ENCODE data around the gene HAUS8.
"Not testable (repeated sequence)": the region's sequence is repeated elsewhere in the genome, so short reads cannot be mapped to it uniquely, and the experiment has no call there.

Gene HAUS8

GRCh38 chr19:17075035-17075863 lies at the start of gene HAUS8, which contains the start of gene MYO9B:
Gene HAUS8 (minus strand): TSS chr19:17075452. CDS start chr19:17075422, 30 bp downstream.
Gene MYO9B (plus strand): TSS chr19:17075777. CDS start chr19:17101718, 25,941 bp downstream.
- DNase-seq: peak; percentile 100

- DNase-seq: no peak
Measured at GRCh38 chr19:17124025-17124424, 48.8 kb upstream of the HAUS8 start.

DNA sequence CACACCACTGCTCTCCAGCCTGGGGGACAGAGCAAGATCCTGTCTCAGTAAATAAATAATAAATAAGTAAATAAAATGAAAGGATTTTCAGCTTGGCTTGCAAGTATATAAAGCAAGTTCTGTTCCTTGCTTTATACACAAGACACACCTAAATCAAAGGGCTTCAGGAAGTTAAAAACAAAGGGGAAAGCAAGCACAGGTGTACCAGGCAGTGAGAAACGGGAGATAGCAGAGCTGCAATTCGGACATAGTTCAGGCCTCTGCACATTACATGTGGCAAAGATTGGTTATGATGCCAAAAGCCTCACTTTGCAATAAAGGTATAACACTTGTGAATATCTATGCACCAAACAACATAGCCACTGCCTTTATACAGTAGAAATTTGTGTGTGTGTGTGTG lies 47.8 kb upstream of the HAUS8 start:
- no peak for DNase-seq

DNA sequence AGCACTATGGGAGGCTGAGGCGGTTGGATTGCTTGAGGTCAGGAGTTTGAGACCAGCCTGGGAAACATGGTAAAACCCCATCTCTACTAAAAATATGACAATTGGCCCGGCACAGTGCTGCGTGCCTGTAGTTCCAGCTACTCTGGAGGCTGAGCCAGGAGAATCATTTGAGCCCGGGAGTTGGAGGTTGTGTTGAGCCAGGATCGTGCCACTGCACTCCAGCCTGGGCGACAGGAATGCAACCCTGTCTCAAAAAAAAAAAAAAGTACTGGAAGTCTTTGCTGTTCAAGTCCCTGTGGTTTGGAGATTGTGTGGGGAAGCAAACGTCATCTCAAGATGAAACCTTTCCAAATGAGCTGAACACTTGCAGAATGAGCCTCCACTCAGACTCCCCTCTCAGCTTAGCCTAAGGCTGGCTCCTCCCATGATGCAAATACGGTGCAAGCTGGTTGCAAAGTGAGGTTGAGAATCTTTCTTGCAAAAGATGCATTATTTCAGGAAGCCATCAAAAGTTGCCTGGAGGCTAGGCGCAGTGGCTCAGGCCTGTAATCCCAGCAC lies 46.6 kb upstream of the HAUS8 start:
- no peak for DNase-seq

DNA sequence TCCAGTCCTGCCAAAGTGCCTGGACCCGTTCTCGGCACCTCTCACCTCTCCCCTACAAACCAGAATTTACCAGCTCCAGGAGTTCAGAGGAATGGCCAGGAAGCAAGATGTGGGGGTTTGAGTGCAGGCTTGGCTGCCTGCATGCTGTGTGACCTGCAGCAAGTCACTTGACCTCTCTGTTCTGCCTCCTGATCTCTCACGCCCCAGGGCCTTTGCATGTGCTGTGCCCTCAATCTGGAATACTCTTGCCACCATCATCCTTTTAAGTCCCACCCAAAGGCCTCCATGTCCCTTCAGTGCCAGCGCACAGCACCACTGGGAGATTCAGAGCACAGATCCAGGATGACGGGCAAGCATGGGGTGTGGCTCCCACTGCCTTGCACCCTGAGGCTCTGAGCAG lies 43.7 kb upstream of the HAUS8 start:
- DNase-seq: no peak

DNA sequence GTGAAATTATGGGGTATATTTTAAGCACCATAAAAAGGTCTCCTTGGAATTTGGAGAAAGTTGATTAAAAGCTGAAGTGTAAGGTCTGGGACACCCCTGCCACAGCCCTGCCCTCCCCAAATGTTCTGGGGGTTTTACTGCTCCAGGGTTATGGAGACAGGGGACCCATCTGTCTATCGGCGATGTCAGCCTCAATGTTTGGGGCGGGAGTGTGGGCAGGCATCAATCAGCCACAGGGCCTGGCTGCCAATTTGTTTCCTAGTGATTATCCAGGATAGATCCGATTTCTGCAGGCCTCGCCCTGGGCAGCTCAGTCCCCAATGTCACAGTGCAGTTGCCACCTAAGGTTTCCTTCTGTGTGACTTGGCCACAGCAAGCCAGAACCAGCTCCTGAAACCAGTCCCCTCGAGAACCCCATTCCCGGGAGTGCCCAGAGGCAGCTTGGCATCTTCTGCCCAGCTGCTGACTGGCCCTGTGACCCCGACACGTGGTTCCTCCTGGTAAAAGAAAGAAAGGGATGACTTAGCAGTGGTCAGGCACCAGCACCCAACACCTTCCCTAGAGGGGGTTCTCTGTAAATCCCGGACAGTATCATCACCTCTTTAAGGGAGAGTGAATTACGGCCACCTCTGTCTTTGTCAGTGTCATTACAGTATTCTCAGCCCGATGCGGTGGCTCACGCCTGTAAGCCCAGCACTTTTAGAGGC lies 41.9 kb upstream of the HAUS8 start:
- DNase-seq: no peak

DNA sequence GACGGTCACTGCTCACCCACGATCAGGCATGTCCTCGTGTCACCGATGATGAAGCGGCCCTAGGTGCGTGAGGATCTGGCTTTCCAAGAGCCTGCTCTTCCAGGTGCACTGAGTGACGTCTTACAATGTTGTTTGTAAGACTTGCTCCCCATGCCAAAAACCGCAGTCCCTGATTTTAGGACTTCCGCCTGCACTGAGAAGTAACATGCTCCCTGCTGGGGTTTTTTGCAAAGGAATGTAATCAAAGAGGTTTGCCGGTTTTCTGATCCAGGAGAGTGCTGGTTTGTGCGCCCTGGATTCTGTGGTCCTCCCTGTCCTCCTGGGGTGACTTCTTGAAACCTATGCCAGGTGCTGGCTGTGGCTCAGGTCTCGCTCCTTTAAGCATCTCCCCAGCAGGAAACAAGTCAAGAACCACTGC lies 39.2 kb upstream of the HAUS8 start:
- no peak for DNase-seq

- DNase-seq: no peak
Measured at GRCh38 chr19:17113127-17113785, 38.0 kb upstream of the HAUS8 start.

DNA sequence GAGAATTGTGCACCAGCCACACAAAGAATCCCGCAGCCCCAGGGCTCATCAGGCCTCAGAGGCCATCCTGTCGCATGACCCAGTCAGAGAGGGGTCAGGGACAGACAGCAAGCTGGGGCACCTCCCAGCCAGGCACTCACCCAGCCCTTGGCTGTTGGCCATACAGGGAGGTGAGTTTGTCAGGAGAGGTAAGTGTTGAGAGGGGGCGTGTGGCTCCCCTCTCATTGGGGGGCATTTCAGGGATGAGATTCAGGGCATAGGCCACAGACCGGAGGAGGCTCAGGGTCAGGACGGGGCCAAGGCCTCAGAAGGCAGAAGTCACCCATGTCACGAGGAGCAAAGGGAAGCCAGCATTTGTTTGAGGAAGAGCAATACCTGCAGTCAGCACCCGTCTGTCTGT lies 37.4 kb upstream of the HAUS8 start:
- no peak for DNase-seq

DNA sequence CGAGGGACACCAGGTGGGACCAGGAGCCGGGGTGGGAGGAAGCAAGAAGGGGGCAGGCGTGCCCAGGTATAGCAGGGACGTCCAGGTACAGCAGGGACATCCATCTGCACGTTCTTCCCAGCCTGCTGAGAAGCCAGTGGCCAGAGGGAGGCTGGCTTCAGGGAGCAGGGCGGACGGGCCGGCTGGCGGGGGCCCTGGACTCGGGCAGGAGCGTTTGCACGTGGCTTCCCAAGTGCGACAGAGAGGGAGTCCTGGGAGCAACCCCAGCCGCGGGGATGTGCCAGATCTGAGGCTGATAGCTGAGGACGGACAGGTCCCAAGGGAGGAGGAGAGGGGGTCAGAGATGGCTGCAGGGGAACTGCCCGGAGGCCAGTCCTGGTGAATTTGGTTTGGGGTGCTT lies 37.0 kb upstream of the HAUS8 start:
- no peak for DNase-seq

- DNase-seq: no peak
Measured at GRCh38 chr19:17111766-17112165, 36.5 kb upstream of the HAUS8 start.

DNA sequence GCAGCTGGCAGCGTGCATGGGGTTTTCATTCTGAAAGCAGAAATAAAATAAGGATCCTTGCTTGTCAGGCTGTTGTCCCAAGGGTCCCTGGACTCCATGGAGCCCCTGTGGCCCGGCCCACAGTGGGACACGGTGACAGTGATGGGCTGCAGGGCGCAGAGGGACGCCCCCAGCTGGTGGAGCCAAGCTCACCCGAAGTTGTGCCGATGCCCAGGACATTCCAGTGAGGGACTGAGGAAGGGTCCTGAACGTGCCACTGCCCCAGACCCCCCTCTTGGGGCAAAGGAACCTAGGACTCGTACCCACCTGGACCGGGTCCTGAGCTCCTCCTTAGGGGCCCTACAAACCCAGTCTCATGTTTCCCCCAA lies 35.3 kb upstream of the HAUS8 start:
- DNase-seq: no peak

DNA sequence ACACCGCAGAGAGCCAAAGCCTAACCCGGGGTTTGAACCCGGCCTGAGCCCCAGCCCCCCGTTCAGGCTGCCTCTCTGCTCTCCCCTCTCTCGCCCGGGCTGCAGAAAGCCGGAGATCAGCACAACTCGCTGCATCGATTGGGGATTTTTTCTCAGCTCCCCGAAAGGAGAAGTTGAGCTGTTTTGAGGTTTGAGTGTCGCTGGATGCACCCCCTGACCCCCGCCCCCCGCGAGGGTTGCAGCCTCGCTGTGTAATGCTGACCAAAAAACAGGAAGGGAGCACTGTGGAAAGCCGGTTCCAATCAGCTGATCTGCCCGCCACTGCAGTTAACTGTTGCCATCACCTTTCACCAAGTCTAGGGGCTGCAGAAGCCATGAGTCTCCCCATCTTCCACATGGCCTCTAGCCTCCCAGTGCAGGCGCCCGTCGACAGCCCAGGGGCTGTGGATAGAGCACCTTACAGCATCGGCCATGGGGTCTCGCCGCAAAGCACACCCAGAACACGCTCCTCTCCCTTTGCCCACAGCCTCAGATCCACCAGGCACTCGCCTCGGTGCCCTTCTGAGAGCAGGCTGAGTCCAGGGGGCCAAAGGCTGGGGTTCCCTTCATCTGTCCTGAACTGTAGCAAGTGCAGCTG lies 34.8 kb upstream of the HAUS8 start:
- no peak for DNase-seq

GRCh38 chr19:17109300-17109699 lies 34.0 kb upstream of the HAUS8 start:
- DNase-seq: no peak

GRCh38 chr19:17108453-17108784 lies 33.2 kb upstream of the HAUS8 start:
- DNase-seq: no peak

DNA sequence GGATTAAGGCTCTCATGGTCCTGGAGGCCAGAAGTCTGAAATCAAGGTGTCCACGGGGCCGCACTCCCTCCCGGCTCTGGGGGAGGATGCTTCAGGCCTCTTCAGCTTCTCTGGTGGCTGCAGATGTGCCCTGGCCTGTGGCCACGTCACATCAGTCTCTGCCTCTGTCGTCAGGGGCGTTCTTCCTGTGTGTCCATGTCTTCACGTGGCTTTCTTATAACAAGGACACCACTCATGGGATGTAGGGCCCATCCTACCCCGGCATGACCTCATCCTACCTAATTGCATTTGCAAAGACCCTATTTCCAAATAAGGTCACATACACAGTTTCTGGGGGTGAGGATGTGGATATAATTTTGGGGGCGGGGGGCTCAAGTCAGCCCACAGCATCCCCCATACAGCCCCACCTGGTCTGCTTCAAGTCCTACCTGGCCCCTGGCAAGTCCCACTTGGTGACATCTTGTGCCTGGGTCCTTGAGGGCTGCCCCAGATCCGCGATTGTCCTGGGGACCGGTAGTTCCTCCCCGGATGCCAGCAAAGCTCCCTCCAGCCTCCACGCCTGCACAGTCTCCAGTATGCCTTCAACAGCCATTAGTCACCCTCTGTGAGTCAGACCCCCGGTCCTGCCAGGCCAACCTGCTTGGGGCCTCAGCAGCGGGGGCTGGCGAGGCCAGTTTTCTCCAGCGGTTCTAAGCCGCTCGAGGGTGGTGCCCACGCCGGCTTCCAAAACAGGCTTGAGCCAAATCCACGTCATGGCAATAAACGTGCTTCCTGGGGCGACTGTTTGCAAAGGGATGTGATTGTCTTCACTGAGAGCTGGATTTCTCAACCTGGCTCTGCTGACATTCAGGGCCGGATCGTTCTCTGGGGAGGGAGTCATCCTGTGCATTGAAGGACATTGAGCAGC lies 32.5 kb upstream of the HAUS8 start:
- DNase-seq: no peak

GRCh38 chr19:17106964-17107363 lies 31.7 kb upstream of the HAUS8 start:
- DNase-seq: not testable (repeated sequence)

DNA sequence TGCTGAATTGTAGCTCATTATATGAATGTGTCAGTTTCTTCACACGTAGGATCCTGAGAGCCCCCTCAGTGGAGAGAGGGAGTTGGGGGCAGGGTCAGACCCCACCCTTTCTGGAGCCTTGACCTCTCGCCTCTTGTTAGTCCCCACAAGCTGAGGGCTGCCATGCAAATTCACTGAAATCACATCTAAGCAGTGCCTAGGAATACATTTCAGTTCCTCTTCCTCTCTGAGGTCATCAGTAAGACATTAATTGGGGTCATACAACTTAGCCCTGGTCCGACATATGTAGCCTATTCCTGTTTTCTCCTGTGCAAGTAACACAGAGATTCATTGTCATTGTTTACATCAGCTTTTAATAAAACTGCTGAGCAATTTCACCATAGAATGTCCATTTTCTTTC lies 30.3 kb upstream of the HAUS8 start:
- DNase-seq: no peak

GRCh38 chr19:17104679-17105078 lies 29.4 kb upstream of the HAUS8 start:
- no peak for DNase-seq

DNA sequence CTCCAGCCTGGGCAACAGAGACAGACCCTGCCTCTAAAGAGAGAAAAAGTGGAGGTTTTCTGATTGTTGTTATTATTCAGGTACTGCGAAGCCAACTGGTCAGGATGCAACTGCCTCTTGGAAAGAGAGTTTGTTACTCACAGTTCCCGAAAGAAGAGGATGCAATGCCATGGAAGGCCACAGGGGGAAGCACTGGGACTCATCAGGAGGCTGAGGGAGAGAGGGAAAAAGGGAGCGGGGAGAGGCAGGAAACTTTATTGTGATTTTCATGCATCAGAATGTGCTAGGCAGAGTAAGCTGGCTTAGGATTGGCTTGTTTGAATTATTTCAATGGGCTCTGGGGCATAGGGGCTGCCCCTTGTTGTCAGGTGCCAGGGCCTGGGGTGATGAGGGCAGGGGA lies 27.9 kb upstream of the HAUS8 start:
- peak; percentile 79 for DNase-seq

- DNase-seq: no peak
Measured at GRCh38 chr19:17101686-17102628, 26.7 kb upstream of the HAUS8 start.
